Tibial nerve (tissue), 3 donors: ENCODE measurements around the gene WNT7A.

Source experiments
- CTCF ChIP-seq, 5 experiments: fragments of 200-600 bp in 3 of 5; fragments of 450-650 bp in 2 of 5; sonication (generic) in 3 of 5; IDR thresholded peaks; one replicate each; pipeline ENCODE4 v1.5.1; 2016 to 2019; ENCODE audit warnings: antibody characterized with exemption in 5 of 5, mild to moderate bottlenecking in 3 of 5, moderate library complexity in 2 of 5
- POLR2A ChIP-seq, 2 donors: fragments of 450-650 bp; IDR thresholded peaks; one replicate each; pipeline ENCODE4 v1.6.1; 2017; ENCODE audit warnings: antibody characterized with exemption in 2 of 2, mild to moderate bottlenecking in 2 of 2, moderate library complexity in 2 of 2

- TF ChIP-seq POLR2A (IDR thresholded peaks at IDR 0.05) = no peak
- no peak for TF ChIP-seq CTCF (IDR thresholded peaks at IDR 0.05)
Observed at GRCh38 chr3:13878281-13879101, 1.4 kb downstream of the WNT7A start.
